Panc1 (cell line): Measurements from ENCODE around the gene PRLR. TPM values are rescaled to one million over a fixed set of nuclear protein-coding genes. Genes with fewer than 3 reads are reported as not detected.

Source experiments
- ATAC-seq: fragments of 200-7000 bp; cut with Tn5 transposase; 2 replicates; pipeline ENCODE4 v1.9.1; 2020; ENCODE audit warnings: mild to moderate bottlenecking, moderate library complexity
- BruUV-seq: library from RNA; stranded (reverse); fragments of 400-500 nt; replicated peaks from 2 replicates; lab custom pipeline; 2021; lab: Mats Ljungman, UMichigan
- CTCF ChIA-PET: fragments of 300-600 bp; sonication (Branson Sonifier 250); formaldehyde crosslinking; loops from one replicate; lab custom pipeline; 2022; ENCODE audit warnings: antibody characterized with exemption; lab: Charles Lee
- POLR2A ChIA-PET: fragments of 300-600 bp; sonication (Branson Sonifier 250); formaldehyde crosslinking; loops from one replicate; lab custom pipeline; 2022; ENCODE audit warnings: antibody characterized with exemption; lab: Charles Lee
- DNase-seq: peaks from one replicate; pipeline ENCODE4 v3.0.0-alpha.2; 2010; ENCODE audit warnings: low read depth, low spot score
- H3K27ac ChIP-seq: 2 replicates; pipeline ENCODE4 v1.5.1; 2011; ENCODE audit warnings: mild to moderate bottlenecking, low read length, inconsistent platforms
- H3K27me3 ChIP-seq: fragments of 200-500 bp; sonication (Bioruptor generic); 2 replicates; pipeline ENCODE4 v1.6.0; 2014; ENCODE audit warnings: low read length, inconsistent platforms; ENCODE audit not compliant: control insufficient read depth, insufficient read depth
- H3K36me3 ChIP-seq: fragments of 200-500 bp; sonication (Bioruptor generic); 2 replicates; pipeline ENCODE4 v1.5.1; 2014; ENCODE audit warnings: inconsistent platforms, mild to moderate bottlenecking, low read length, moderate library complexity; ENCODE audit not compliant: control insufficient read depth, insufficient read depth
- H3K4me1 ChIP-seq: 2 replicates; pipeline ENCODE4 v1.5.1; 2011; ENCODE audit warnings: inconsistent platforms, mild to moderate bottlenecking, low read length, moderate library complexity; ENCODE audit not compliant: control insufficient read depth, insufficient read depth
- H3K4me3 ChIP-seq, 2 experiments: 2 replicates each; pipeline ENCODE4 v1.5.1; 2011 to 2012; ENCODE audit warnings: low read depth in 2 of 2, low read length in 2 of 2, mild to moderate bottlenecking in 2 of 2, inconsistent platforms in 1 of 2, moderate library complexity in 1 of 2
- H3K9me3 ChIP-seq: fragments of 200-500 bp; sonication (Bioruptor generic); 2 replicates; pipeline ENCODE4 v1.5.1; 2014; ENCODE audit warnings: low read depth, mild to moderate bottlenecking, inconsistent platforms, low read length, moderate library complexity; ENCODE audit not compliant: control insufficient read depth, insufficient read depth
- POLR2AphosphoS5 ChIP-seq: IDR thresholded peaks from 2 replicates; pipeline ENCODE4 v1.6.1; 2012; ENCODE audit warnings: mild to moderate bottlenecking, low read depth, low read length, moderate library complexity
- SIN3A ChIP-seq: IDR thresholded peaks from 2 replicates; pipeline ENCODE4 v1.6.1; 2012; ENCODE audit warnings: low read depth, mild to moderate bottlenecking, low read length, moderate library complexity, borderline replicate concordance; ENCODE audit not compliant: insufficient read depth
- TCF7L2 ChIP-seq: IDR thresholded peaks from 2 replicates; pipeline ENCODE4 v1.6.1; 2011; ENCODE audit warnings: mild to moderate bottlenecking, low read depth, low read length, inconsistent platforms
- in situ Hi-C: cut with HindIII; loops from 2 replicates; pipeline ENCODE4 v1.10.0; 2016; ENCODE audit warnings: low sequenced_read_pairs, low pct_unique_long_range_greater_than_20kb
- intact Hi-C: fragments of 100-400 bp; cut with micrococcal nuclease; formaldehyde crosslinking; loops from one replicate; pipeline ENCODE4 v1.10.0; 2022; ENCODE audit not compliant: unreplicated experiment
- total RNA-seq: library from RNA; stranded (reverse); gene quantifications from one replicate; pipeline ENCODE4 v1.2.1, GENCODE V29; 2021; ENCODE audit not compliant: unreplicated experiment
- TF ChIP-seq, protein P1 (sequence below), 2 experiments: IDR thresholded peaks; 2 replicates each; pipeline ENCODE4 v1.6.1; 2011 to 2012; ENCODE audit warnings: low read depth in 2 of 2, control low read depth in 1 of 2, low read length in 1 of 2, mild to moderate bottlenecking in 1 of 2, moderate library complexity in 1 of 2; ENCODE audit not compliant: insufficient read depth in 1 of 2
- TF ChIP-seq, protein P2 (sequence below): fragments of 450-650 bp; IDR thresholded peaks from 2 replicates; pipeline ENCODE4 v1.5.1; 2017; ENCODE audit warnings: mild to moderate bottlenecking

The PRLR gene
- total RNA-seq, 1 experiment from 2014 or later, result 0.46 TPM

DNA sequence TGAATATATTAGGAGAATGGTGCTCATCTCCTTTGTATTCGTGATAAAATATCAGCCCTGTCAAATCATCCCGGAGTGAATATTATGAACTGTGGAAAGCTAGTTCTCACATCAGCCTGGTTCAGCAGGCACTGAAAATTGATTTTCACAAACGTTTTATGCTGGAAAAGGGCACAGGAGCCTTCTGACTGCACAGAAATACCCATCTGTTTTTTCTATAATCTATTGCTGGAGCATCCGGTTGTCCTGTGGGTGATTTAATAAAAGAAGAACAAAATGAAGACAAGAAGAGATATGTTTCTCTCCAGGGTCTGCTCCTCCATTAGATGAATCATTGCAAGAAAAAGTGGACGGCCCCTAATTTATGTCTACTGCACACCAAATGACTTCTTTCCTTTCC is 85.3 kb downstream of the PRLR start:
- intact Hi-C loops (no loop called here), in situ Hi-C loops (no loop called here)
- Histone ChIP-seq H3K4me1 (no peaks in the 10 kb centered on the region), H3K36me3 (no peaks in the 10 kb centered on the region), H3K27me3 (no peaks in the 10 kb centered on the region), H3K9me3 (no peaks in the 10 kb centered on the region), H3K4me3 (no peak overlapping the region), H3K27ac (no peak overlapping the region)
- POLR2A ChIA-PET, result no interaction called here
- no peak for DNase-seq
- TF ChIP-seq, protein P1, sequence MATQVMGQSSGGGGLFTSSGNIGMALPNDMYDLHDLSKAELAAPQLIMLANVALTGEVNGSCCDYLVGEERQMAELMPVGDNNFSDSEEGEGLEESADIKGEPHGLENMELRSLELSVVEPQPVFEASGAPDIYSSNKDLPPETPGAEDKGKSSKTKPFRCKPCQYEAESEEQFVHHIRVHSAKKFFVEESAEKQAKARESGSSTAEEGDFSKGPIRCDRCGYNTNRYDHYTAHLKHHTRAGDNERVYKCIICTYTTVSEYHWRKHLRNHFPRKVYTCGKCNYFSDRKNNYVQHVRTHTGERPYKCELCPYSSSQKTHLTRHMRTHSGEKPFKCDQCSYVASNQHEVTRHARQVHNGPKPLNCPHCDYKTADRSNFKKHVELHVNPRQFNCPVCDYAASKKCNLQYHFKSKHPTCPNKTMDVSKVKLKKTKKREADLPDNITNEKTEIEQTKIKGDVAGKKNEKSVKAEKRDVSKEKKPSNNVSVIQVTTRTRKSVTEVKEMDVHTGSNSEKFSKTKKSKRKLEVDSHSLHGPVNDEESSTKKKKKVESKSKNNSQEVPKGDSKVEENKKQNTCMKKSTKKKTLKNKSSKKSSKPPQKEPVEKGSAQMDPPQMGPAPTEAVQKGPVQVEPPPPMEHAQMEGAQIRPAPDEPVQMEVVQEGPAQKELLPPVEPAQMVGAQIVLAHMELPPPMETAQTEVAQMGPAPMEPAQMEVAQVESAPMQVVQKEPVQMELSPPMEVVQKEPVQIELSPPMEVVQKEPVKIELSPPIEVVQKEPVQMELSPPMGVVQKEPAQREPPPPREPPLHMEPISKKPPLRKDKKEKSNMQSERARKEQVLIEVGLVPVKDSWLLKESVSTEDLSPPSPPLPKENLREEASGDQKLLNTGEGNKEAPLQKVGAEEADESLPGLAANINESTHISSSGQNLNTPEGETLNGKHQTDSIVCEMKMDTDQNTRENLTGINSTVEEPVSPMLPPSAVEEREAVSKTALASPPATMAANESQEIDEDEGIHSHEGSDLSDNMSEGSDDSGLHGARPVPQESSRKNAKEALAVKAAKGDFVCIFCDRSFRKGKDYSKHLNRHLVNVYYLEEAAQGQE (IDR thresholded peaks at IDR 0.05; ENCODE audit: insufficient read depth in 1 of 2, low read depth in 2 of 2, low read length in 1 of 2), result no peak
- TF ChIP-seq POLR2AphosphoS5, result no peak
- no peak for TF ChIP-seq SIN3A
- TF ChIP-seq, protein P2, sequence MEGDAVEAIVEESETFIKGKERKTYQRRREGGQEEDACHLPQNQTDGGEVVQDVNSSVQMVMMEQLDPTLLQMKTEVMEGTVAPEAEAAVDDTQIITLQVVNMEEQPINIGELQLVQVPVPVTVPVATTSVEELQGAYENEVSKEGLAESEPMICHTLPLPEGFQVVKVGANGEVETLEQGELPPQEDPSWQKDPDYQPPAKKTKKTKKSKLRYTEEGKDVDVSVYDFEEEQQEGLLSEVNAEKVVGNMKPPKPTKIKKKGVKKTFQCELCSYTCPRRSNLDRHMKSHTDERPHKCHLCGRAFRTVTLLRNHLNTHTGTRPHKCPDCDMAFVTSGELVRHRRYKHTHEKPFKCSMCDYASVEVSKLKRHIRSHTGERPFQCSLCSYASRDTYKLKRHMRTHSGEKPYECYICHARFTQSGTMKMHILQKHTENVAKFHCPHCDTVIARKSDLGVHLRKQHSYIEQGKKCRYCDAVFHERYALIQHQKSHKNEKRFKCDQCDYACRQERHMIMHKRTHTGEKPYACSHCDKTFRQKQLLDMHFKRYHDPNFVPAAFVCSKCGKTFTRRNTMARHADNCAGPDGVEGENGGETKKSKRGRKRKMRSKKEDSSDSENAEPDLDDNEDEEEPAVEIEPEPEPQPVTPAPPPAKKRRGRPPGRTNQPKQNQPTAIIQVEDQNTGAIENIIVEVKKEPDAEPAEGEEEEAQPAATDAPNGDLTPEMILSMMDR, result no peak
- no peak for TF ChIP-seq TCF7L2
- ATAC-seq, result no peak
- no TSS peak for BruUV-seq
- CTCF ChIA-PET, result no interaction called here

- Histone ChIP-seq H3K4me1 (no peaks in the 10 kb centered on the region), H3K4me3 (no peak overlapping the region), H3K27ac (no peak overlapping the region), H3K27me3 (no peaks in the 10 kb centered on the region), H3K36me3 (no peaks in the 10 kb centered on the region), H3K9me3 (no peaks in the 10 kb centered on the region)
- ATAC-seq, result no peak
- no TSS peak for BruUV-seq
- TF ChIP-seq SIN3A (no peak), POLR2AphosphoS5 (no peak), TCF7L2 (no peak)
- TF ChIP-seq, protein P1 (IDR thresholded peaks at IDR 0.05; ENCODE audit: insufficient read depth in 1 of 2, low read depth in 2 of 2, low read length in 1 of 2), result no peak
- TF ChIP-seq, protein P2, result no peak
- no peak for DNase-seq
- in situ Hi-C loops (no loop called here), intact Hi-C loops (no loop called here)
- ChIA-PET POLR2A (no interaction called here), CTCF (interaction anchor here (0.6 kb wide), 1 partner anchor 28 kb away, joined by 3 read pairs; no protein-coding TSS in a partner anchor)
These were observed 86.4 kb downstream of the PRLR start for GRCh38 chr5:35143841-35144240.
